Stimulated activated naive CD8-positive, alpha-beta T cell treated with anti-CD3 and anti-CD28 coated beads, Interleukin-15, Interleukin-2, amounts not matched to agents 100 ng/mL and 50 ng/mL, for 24 hours (primary cell): ENCODE results near the gene ADRM1.

ENCODE experiments used
- H3K27ac Mint-ChIP-seq: one replicate; pipeline ENCODE4 v1.8.0; 2021; ENCODE audit warnings: mild to moderate bottlenecking, mixed read lengths
- H3K27me3 Mint-ChIP-seq: one replicate; pipeline ENCODE4 v1.8.0; 2021; ENCODE audit warnings: mixed read lengths
- H3K36me3 Mint-ChIP-seq: one replicate; pipeline ENCODE4 v1.8.0; 2021; ENCODE audit warnings: low read depth, mixed read lengths
- H3K4me1 Mint-ChIP-seq: one replicate; pipeline ENCODE4 v1.8.0; 2021; ENCODE audit warnings: low read depth, mixed read lengths
- H3K4me3 Mint-ChIP-seq: one replicate; pipeline ENCODE4 v1.8.0; 2021; ENCODE audit warnings: mild to moderate bottlenecking, mixed read lengths
- H3K9me3 Mint-ChIP-seq: one replicate; pipeline ENCODE4 v1.8.0; 2021; ENCODE audit warnings: mixed read lengths

The ADRM1 gene

DNA sequence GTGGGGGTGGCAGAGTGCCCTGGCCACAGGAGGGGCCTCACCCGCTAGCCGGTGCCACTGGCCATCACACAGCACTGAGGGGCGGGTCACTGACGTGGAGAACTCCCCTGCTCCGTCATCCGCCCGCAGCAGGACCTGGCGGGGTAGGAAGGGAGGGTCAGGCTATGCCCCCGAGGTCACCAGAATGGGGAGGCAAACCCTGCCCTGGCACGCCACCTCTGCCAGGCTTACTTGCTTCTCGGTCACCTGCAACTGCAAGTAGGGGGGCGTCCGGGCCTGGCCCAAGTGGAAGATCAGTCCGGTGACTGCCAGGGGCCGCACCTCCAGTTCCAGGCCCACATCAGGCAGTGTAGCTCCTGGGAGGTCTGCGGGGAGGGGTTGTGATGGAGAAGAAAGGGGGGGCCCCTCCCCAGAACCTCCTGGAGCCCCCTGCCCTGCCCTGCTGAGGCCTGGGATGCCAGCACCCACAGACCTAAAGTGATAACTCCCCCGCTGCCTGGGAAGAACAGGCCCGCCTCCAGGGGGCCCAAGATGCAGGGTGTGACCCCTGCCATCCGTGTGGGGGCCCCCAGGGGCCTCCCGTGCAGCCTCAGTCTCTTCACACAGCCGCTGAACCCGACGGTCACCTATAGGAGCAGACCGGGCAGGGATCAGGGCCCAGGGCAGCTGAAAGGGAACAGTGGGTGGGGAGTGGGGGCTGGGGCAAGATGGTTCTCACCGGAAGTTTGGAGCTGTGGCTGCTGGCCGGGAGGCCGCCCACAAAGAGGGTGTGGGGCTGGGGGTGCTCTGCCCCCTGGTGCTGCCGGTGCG lies 7.4 kb downstream of the ADRM1 start:
- no peaks in the 10 kb centered on the region for H3K9me3 Mint-ChIP-seq
- peaks cover 6% of the 10 kb centered on the region for H3K4me1 Mint-ChIP-seq
- peaks cover 14% of the 10 kb centered on the region for H3K36me3 Mint-ChIP-seq
- H3K27me3 Mint-ChIP-seq = no peaks in the 10 kb centered on the region
- H3K4me3 Mint-ChIP-seq = no peak overlapping the region
- no peak overlapping the region for H3K27ac Mint-ChIP-seq

DNA sequence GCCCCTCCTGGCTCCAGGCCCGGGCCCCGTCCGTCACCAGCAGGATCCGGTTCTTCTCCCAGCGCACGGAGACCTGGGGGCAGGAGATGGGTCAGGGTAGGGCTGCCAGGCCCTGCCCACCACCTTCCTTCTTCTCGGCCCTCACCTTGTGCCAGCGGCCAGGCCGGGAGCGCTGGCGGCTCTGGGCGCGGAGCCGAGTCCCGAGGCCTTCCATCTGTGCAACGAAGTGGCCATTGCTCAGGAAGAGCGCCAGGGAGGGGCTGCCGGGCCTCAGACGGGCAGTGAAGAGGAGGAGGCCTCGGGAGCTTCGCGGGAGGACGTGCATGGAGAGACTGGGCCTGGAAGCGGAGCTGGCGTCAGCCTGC lies 7.9 kb downstream of the ADRM1 start:
- no peaks in the 10 kb centered on the region for H3K27me3 Mint-ChIP-seq
- no peaks in the 10 kb centered on the region for H3K4me1 Mint-ChIP-seq
- H3K9me3 Mint-ChIP-seq = no peaks in the 10 kb centered on the region
- H3K36me3 Mint-ChIP-seq = peaks cover 9% of the 10 kb centered on the region
- H3K27ac Mint-ChIP-seq = no peak overlapping the region
- no peak overlapping the region for H3K4me3 Mint-ChIP-seq

DNA sequence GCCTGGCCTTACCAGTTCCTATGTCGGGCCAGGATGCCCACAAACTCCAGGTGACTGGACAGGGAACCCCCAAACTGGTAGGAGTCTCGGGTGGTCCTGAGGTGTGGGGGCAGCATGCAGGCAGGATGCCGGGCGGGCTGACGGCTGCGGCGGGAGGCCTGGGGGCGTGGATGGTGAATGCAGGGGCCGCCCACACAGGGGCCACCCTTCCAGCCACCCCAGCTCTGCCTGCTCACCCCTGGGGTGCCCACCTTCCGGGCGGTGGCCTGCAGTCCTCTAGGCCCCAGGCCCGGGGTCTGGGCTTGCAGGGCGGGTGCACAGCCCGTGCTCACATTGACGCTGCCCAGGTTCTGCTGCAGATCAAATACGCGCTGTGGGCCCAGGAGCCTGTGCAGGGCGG lies 8.4 kb downstream of the ADRM1 start:
- Mint-ChIP-seq H3K27me3 (no peaks in the 10 kb centered on the region), H3K36me3 (peaks cover 6% of the 10 kb centered on the region), H3K4me3 (no peak overlapping the region), H3K27ac (no peak overlapping the region), H3K4me1 (no peaks in the 10 kb centered on the region), H3K9me3 (no peaks in the 10 kb centered on the region)

DNA sequence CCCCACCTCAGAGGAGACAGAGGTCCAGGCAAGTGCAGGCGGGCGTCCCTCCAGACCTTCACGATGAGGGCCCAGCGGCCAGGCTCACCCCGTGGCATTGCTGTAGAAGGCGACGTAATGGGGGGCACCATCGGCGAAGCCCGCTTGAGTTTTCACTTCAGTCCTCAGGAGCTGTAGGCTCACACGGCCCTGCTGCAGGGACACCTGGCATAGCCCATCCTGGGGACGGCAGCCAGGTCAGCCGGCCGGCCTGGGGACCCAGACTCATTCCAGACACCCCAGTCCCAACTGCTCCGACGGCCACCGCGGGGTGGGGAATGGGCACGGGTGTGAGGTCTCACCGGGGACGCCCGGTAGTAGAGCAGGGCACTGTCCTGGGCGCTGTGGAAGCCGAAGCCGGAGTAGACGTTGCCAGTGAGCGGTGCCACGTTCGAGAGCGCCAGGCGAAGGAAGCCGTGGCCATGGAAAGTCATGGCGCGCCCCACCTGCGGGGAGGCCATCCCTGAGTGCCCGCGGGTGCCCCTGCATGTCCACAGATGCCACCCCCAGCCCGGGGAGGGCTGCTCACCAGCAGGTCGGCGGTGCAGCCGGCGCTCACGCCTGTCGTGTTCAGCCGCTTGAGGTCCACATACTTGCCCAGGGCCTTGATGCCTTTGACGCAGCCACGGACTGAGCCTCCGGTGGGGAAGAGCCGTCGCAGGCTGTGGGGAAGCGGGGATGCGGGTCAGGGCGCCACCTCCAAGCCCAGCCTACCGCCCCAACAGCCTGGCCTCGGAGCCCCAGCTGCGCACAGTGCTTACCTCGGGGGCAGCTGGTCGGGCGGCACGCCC lies 9.2 kb downstream of the ADRM1 start:
- H3K9me3 Mint-ChIP-seq = no peaks in the 10 kb centered on the region
- H3K27ac Mint-ChIP-seq = no peak overlapping the region
- H3K27me3 Mint-ChIP-seq = no peaks in the 10 kb centered on the region
- no peak overlapping the region for H3K4me3 Mint-ChIP-seq
- peaks cover 5% of the 10 kb centered on the region for H3K36me3 Mint-ChIP-seq
- no peaks in the 10 kb centered on the region for H3K4me1 Mint-ChIP-seq

DNA sequence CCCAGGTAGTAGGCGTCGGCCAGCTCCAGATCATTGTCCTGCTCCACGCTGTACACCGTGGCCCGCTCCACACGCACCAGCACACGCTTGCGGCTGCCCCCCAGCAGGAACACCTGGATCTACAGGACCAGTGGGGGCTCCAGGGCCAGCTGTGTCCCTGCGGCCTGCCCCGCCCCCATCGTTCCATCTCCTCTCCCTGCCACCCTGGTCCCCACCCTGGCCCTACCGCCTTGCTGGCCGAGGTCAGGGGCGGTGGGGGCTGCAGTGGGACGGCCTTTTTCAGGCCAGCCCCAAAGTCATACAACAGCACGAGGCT lies 9.8 kb downstream of the ADRM1 start:
- Mint-ChIP-seq H3K4me3 (no peak overlapping the region), H3K4me1 (no peaks in the 10 kb centered on the region), H3K27me3 (no peaks in the 10 kb centered on the region), H3K9me3 (no peaks in the 10 kb centered on the region), H3K27ac (no peak overlapping the region), H3K36me3 (peaks cover 5% of the 10 kb centered on the region)

DNA sequence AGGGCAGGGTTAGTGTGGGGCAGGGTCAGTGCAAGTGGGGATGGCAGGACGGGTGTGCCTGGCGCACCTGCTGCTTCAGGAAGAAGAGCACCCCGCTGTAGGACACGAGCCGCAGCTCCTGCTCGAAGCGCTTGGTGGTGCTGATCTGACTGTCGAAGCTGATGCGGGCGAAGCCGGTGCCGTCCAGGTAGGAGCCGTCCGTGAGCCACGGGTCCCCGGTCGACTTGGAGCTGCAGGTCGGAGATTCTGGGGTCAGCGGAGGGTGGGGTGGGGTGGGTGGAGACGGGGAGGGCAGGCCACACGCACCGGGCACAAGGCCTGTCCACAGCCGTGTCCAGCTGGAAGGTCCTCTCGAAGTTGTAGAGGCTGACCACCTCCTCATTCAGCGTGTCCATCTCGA lies 10.2 kb downstream of the ADRM1 start:
- Mint-ChIP-seq H3K27me3 (no peaks in the 10 kb centered on the region), H3K4me3 (no peak overlapping the region), H3K36me3 (peaks cover 5% of the 10 kb centered on the region), H3K4me1 (no peaks in the 10 kb centered on the region), H3K9me3 (no peaks in the 10 kb centered on the region), H3K27ac (no peak overlapping the region)

DNA sequence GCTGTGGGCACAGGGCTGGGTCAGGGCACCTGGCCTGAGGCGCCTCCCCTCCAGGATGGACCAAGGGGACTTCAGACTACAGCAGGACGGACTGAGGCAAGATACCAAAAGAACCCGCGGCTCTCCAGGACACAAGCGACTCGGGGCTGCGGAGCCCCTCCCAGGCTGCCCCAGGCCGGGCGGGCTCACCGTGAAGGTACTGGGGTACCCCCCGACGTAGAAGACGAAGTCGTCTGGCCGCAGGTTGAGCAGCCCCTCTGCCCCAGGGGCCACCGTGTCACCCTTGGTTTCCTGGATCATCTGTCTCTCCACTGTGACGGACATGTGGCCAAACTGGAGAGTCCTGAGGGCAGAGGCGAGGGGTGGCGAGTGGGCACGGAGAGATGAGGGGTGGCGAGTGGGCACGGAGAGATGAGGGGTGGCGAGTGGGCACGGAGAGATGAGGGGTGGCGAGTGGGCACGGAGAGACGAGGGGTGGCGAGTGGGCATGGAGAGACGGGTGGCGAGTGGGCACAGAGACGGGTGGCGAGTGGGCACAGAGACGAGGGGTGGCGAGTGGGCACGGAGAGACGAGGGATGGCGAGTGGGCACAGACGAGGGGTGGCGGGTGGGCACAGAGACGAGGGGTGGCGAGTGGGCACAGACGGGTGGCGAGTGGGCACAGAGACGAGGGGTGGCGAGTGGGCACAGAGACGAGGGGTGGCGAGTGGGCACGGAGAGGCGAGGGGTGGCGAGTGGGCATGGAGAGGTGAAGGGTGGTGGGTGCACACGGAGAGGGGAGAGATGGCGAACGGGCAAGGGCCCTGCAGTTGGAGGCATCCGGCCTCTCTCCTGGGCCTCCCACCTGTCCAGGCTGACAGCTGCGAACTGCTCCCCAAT lies 10.9 kb downstream of the ADRM1 start:
- no peaks in the 10 kb centered on the region for H3K27me3 Mint-ChIP-seq
- no peak overlapping the region for H3K4me3 Mint-ChIP-seq
- H3K27ac Mint-ChIP-seq = no peak overlapping the region
- H3K4me1 Mint-ChIP-seq = no peaks in the 10 kb centered on the region
- peaks cover 4% of the 10 kb centered on the region for H3K36me3 Mint-ChIP-seq
- no peaks in the 10 kb centered on the region for H3K9me3 Mint-ChIP-seq

DNA sequence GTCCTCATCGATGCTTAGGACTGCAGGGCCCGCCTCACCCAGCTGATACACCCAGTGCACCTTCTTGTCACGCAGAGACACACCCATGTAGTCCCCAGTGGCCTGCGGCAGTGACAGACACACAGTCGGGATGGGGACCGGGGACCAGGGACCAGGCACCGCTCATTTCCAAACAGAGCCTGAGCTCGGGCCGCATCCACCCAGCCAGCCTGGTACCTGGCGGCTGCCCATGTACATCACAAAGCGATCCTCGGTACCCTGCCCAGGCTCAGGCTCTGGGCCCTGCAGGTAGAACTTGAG lies 11.5 kb downstream of the ADRM1 start:
- Mint-ChIP-seq H3K27ac (no peak overlapping the region), H3K36me3 (no peaks in the 10 kb centered on the region)

DNA sequence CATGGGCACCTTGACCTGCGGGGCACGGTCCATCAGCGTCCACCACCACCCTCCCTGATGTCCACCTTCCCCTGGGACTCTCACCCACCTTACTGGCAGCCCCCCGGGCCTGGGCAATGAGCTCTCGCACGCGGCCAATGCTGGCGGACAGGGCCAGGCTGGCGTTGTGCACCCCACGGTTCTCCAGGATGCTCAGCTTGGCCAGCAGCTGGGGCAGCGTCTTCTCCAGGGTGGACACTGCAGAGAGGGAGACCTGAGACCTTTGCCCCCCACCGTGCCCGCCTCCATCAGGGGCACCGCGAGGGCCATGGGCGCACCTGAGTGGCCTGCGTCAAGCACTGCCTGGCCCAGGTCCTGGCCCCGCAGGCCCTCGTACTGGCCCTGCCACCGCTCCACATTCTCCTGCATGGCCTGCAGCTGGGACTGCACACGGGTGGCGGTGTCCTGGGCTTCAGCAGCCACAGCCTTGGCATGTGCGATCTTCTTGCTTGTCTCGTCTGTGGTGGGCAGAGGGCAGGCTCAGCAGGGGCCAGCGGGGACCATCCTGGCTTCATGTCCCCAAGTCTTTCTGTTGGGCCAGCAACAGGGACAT lies 12.0 kb downstream of the ADRM1 start:
- no peaks in the 10 kb centered on the region for H3K4me1 Mint-ChIP-seq
- H3K27me3 Mint-ChIP-seq = no peaks in the 10 kb centered on the region
- H3K4me3 Mint-ChIP-seq = no peak overlapping the region
- no peaks in the 10 kb centered on the region for H3K36me3 Mint-ChIP-seq
- no peak overlapping the region for H3K27ac Mint-ChIP-seq
- no peaks in the 10 kb centered on the region for H3K9me3 Mint-ChIP-seq

More for the DNA sequence above, 11.5 kb downstream of the ADRM1 start:
- H3K9me3 Mint-ChIP-seq = no peaks in the 10 kb centered on the region
- no peaks in the 10 kb centered on the region for H3K4me1 Mint-ChIP-seq
- H3K4me3 Mint-ChIP-seq = no peak overlapping the region
- H3K27me3 Mint-ChIP-seq = no peaks in the 10 kb centered on the region

DNA sequence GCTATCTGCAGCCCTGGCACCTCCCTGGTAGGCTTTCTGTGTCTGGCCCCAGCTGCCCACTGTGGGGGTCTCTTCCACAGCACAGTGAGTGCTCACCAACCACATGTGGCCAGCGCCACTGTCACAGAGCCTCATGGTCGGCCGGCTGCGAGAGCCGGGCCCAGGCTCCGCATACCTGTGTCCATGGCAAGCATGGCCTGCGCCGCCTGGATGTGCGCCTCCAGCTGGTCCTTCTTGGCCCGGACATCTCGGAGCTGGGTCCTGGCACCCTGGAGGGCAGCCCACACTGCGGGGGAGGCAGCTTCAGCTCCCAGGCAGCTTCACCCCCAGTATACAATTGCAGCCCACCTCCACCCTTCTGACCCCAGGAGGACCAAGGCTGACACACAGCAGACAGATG lies 13.0 kb downstream of the ADRM1 start:
- no peak overlapping the region for H3K4me3 Mint-ChIP-seq
- H3K4me1 Mint-ChIP-seq = no peaks in the 10 kb centered on the region
- no peak overlapping the region for H3K27ac Mint-ChIP-seq
- H3K36me3 Mint-ChIP-seq = no peaks in the 10 kb centered on the region
- H3K9me3 Mint-ChIP-seq = no peaks in the 10 kb centered on the region
- no peaks in the 10 kb centered on the region for H3K27me3 Mint-ChIP-seq

DNA sequence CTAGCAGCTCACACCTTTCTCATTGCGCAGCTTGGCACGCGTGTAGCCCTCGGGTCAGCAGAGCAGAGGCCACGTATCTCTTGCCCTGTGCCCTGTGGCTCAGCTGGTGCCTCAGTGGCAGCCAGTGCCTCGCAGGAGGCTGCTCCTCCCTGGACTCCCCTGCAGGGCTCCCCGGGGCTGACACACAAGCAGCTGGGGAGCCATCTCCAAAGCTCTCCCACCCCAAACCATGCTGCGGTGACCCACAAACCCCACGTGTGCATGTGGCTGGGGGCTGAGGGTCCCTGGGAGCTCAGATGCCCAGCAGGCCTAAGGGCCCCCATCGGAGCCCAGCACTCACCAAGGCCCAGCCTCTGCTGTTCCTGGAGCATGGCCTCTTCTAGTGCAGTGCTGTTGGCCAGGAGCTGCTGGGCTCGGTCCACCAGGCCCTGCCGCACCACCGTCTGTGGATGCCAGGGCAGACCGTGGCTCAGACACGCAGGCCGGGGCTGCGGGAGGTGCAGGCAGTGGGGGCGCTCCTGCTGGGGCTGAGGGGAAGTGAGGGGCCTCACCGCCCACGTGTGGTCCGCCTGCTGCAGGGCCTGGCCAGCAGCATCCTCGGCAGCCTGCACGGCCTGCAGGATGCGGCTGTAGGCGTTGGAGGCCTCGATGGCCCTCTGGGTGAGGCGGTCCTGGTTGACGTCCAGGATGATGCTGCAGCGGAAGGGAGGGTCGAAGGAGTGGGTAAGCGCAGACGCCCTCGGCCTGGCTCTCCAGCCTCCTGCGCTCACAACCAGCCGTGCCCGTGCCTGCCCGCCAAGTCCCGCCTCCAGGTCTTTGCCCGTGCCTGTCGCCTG lies 13.8 kb downstream of the ADRM1 start:
- H3K27me3 Mint-ChIP-seq = no peaks in the 10 kb centered on the region
- H3K9me3 Mint-ChIP-seq = no peaks in the 10 kb centered on the region
- no peaks in the 10 kb centered on the region for H3K4me1 Mint-ChIP-seq
- H3K4me3 Mint-ChIP-seq = no peak overlapping the region
- H3K36me3 Mint-ChIP-seq = no peaks in the 10 kb centered on the region
- H3K27ac Mint-ChIP-seq = no peak overlapping the region

DNA sequence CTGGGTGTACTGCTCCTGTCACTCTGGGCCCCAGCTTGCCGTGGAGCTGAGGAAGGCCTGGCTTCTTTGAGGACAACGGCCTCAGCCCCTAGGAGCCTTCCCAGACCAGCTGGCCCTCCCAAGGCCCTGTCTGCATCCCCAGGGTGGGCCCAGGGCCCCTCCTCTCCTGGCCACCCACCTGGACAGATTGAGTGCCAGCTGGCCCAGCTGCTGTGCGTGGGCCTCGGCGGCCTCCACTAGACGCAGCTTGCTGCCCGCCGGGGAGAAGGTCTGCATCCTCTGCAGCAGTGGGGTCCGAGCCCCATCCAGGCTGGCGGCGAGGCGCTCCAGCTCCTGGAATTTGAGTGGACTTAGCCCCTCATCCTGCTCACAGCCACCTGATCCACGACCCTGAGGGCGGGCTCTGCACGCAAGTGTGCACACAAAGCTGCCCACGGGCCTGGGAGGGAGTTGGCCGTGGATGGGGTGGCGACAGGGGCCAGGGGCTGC lies 14.4 kb downstream of the ADRM1 start:
- H3K4me1 Mint-ChIP-seq = no peaks in the 10 kb centered on the region
- H3K36me3 Mint-ChIP-seq = no peaks in the 10 kb centered on the region

DNA sequence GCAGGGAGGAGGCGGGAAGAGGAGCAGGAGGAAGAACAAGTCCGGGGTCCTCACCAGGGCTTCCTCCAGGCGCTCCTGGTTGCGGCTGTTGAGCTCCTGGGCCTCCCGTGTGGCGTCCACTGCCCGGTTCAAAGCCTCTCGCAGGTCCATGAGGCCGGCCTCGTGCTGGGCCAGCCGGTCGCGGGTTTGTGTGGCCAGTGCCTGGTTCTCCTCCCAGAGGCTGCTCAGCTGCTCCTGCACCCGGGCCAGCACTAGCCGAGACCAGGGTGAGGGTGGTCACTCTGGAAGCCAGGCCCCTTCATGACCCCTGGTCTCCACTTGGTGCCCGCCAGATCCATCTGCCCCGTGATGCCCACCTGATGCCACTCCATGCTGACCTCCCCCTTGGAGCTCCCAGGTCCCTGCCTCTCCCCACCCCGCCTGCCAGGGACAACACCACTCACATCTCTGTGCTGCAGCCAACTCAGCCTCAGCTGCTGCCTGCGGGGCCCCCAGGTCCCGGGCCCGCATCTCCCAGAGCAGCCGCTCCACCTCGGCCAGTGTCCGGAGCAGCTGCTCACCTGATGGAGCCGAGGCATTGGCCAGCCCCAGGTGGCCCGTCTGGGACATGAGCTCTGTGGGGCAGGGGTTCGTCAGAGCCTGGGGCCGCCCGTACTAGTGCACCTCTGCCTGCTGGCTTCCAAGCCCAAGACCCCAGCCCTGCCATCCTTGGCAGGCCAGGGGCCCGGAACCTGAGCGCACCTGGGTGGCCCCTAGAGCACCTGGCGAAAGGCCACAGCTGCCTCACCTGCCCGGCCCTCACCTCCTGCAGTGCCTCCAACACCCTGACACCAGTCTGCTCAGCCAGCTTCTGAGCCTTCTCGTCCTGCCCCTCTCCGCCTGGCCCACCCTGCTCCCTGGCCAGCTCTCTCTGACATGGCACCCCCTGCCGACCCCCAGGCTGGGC lies 15.9 kb downstream of the ADRM1 start:
- Mint-ChIP-seq H3K4me3 (no peak overlapping the region), H3K27me3 (no peaks in the 10 kb centered on the region), H3K9me3 (no peaks in the 10 kb centered on the region), H3K27ac (no peak overlapping the region), H3K4me1 (no peaks in the 10 kb centered on the region), H3K36me3 (no peaks in the 10 kb centered on the region)

More for the DNA sequence above, 14.4 kb downstream of the ADRM1 start:
- H3K9me3 Mint-ChIP-seq = no peaks in the 10 kb centered on the region
- H3K27me3 Mint-ChIP-seq = no peaks in the 10 kb centered on the region
- H3K4me3 Mint-ChIP-seq = no peak overlapping the region
- no peak overlapping the region for H3K27ac Mint-ChIP-seq
